ENCODE data around the gene OR4S2. TPM values are rescaled to one million over a fixed set of nuclear protein-coding genes. Genes with fewer than 3 reads are reported as not detected.

The OR4S2 gene
- total RNA-seq, 1 experiment from 2014 or later: not detected

- no peak for ATAC-seq
- Mint-ChIP-seq H3K36me3 (peaks cover 66% of the 10 kb centered on the region), H3K4me3 (no peak overlapping the region), H3K27ac (no peak overlapping the region), H3K27me3 (ENCODE audit: low read depth) (peaks cover 15% of the 10 kb centered on the region), H3K9me3 (peaks cover 78% of the 10 kb centered on the region), H3K4me1 (no peaks in the 10 kb centered on the region)
- ChIA-PET POLR2A (no interaction called here), CTCF (no interaction called here)
- no peak for TF ChIP-seq ZNF219 (CRISPR knock-in tag; IDR thresholded peaks at IDR 0.05; ENCODE audit: borderline replicate concordance)
- TF ChIP-seq CDX4 (CRISPR knock-in tag; IDR thresholded peaks at IDR 0.05; ENCODE audit: borderline replicate concordance): no peak
- TF ChIP-seq ELF4 (CRISPR knock-in tag; IDR thresholded peaks at IDR 0.05; ENCODE audit: low read depth): no peak
- no peak for TF ChIP-seq E2F1 (CRISPR knock-in tag; IDR thresholded peaks at IDR 0.05)
- TF ChIP-seq ZNF416 (CRISPR knock-in tag; IDR thresholded peaks at IDR 0.05): no peak
- no peak for TF ChIP-seq AFF4 (CRISPR knock-in tag; IDR thresholded peaks at IDR 0.05; ENCODE audit: borderline replicate concordance)
- no peak for TF ChIP-seq CREB1 (CRISPR knock-in tag; IDR thresholded peaks at IDR 0.05)
- TF ChIP-seq CTCF (IDR thresholded peaks at IDR 0.05): no peak
- no peak for TF ChIP-seq FOXP1 (CRISPR knock-in tag; IDR thresholded peaks at IDR 0.05; ENCODE audit: borderline replicate concordance)
- no peak for TF ChIP-seq ZNF671 (CRISPR knock-in tag; IDR thresholded peaks at IDR 0.05)
- TF ChIP-seq JUN (CRISPR knock-in tag; IDR thresholded peaks at IDR 0.05): no peak
- no peak for TF ChIP-seq ETV6 (CRISPR knock-in tag; IDR thresholded peaks at IDR 0.05)
- no peak for TF ChIP-seq MYBL2 (CRISPR knock-in tag; IDR thresholded peaks at IDR 0.05)
- no peak for TF ChIP-seq JAZF1 (CRISPR knock-in tag; IDR thresholded peaks at IDR 0.05)
- no peak for TF ChIP-seq GABPB1 (CRISPR knock-in tag; IDR thresholded peaks at IDR 0.05)
- no peak for TF ChIP-seq ATF3 (CRISPR knock-in tag; conservative IDR thresholded peaks at IDR 0.05)
- TF ChIP-seq RELA (CRISPR knock-in tag; IDR thresholded peaks at IDR 0.05; ENCODE audit: borderline replicate concordance): no peak
- no peak for TF ChIP-seq NFE2L1 (CRISPR knock-in tag; IDR thresholded peaks at IDR 0.05)
- no peak for TF ChIP-seq SP1 (CRISPR knock-in tag; conservative IDR thresholded peaks at IDR 0.05)
- no peak for DNase-seq (ENCODE audit: low spot score)
Measured at GRCh38 chr11:55652560-55652959, 4.4 kb downstream of the OR4S2 start.

- peaks cover 9% of the 10 kb centered on the region for H3K27me3 Mint-ChIP-seq (ENCODE audit: low read depth)
- H3K4me3 Mint-ChIP-seq: no peak overlapping the region
- H3K4me1 Mint-ChIP-seq: no peaks in the 10 kb centered on the region
- H3K27ac Mint-ChIP-seq: no peak overlapping the region
- ATAC-seq (no peak), DNase-seq (ENCODE audit: low spot score) (no peak)
- ChIA-PET POLR2A (no interaction called here), CTCF (no interaction called here)
- peaks cover 78% of the 10 kb centered on the region for H3K9me3 Mint-ChIP-seq
- H3K36me3 Mint-ChIP-seq: peaks cover 61% of the 10 kb centered on the region
- no peak for TF ChIP-seq ZNF219 (CRISPR knock-in tag; IDR thresholded peaks at IDR 0.05; ENCODE audit: borderline replicate concordance)
- TF ChIP-seq ATF6 (CRISPR knock-in tag; IDR thresholded peaks at IDR 0.05): no peak
- TF ChIP-seq USF1 (CRISPR knock-in tag; IDR thresholded peaks at IDR 0.05): no peak
- TF ChIP-seq ZMAT4 (CRISPR knock-in tag; IDR thresholded peaks at IDR 0.05): no peak
- TF ChIP-seq EMX1 (CRISPR knock-in tag; IDR thresholded peaks at IDR 0.05): no peak
- TF ChIP-seq MXD4 (CRISPR knock-in tag; IDR thresholded peaks at IDR 0.05; ENCODE audit: borderline replicate concordance): no peak
- TF ChIP-seq GABPB1 (CRISPR knock-in tag; IDR thresholded peaks at IDR 0.05): no peak
Measured at GRCh38 chr11:55655096-55655495, 7.0 kb downstream of the OR4S2 start.

Measured in WTC11 (cell line).